ENCODE data around the gene TMEM254. TPM values are rescaled to one million over a fixed set of nuclear protein-coding genes. Genes with fewer than 3 reads are reported as not detected.

TMEM254 gene, protein sequence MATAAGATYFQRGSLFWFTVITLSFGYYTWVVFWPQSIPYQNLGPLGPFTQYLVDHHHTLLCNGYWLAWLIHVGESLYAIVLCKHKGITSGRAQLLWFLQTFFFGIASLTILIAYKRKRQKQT
- 3.6 and 3.8 TPM in 2 replicates for total RNA-seq

DNA sequence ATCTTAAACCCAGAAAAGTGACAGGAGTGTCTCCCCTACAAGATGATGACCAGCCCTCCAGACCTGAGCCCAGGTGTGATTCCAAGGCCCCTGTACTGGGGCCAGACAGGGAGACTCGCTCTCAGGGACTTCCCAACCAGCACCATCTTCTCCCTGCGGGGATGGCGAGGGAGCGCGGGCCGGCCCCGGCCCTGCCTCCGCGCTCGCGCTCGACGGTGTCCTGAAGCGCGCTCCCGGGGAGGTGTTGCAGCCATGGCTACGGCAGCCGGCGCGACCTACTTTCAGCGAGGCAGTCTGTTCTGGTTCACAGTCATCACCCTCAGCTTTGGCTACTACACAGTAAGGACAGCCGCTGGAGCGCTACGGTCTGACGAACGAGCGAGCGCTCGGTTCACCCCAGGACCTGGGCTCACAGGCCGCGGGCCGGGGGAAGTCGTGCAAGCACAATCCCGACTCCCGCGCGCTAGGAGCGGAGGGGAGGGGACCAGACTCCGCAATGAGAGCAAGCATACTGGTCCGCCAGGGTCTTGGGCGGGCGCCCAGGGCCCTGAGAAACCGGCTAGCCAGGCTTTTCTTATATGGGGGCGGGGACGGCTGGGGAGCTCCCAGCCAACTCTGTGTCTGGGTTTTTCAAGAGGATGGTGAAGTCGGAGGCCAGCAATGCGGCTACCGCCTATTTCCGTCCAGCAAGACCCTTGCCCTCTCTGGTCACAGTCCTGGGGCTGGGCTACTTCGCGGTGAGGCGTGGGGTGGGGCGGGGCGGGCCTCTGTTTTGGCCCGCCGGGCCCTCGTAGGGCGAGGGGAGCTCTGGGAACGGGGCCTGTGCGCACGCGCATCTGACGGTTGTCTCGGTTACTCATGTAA lies at the start of gene TMEM254:
TMEM254 (plus strand) TSS at position 218 of the 864 bp plus-strand sequence; CDS start at position 253, 35 bp downstream.

DNA sequence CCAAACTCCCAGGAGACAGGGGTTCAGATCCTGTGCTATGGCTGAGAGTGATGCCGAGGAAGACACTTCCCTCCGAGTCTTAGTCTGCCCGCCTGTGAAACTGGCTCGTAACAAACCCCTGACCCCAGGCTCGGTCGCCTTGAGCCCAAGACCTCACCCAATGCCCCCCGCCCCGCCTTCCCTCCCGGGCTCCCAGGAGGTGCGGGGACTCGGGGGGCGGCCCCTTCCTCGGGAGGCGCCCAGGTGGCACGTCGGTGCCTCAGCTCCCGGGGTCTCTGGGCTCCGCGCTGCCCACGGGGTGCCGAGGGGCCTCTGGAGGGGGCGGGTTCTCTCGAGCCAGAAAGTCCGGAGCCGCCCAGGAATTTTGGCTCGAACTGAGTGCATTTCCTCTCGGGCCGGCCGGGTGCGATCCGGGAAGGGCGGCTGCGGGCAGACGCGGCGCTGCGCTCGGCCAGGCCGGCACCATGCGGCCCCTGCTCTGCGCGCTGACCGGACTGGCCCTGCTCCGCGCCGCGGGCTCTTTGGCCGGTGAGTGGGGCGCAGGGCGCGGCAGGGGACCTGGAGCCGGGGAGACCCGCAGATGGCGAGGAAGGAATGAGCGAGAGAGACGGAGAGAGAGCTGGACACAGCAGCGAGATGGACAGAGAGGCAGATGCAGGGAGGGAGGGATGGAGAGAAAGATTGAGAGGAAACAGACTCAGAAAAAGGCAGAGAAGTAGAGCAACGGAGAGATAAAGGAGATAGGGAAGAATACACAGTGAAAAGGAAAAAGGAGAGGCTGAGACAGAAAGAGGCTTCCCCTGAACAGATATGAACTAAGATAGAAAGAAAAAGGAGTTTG lies 54.1 kb downstream of the TMEM254 start, which contains the start of gene PLAC9:
PLAC9 (plus strand) TSS at position 432 of the 841 bp plus-strand sequence; CDS start at position 465, 33 bp downstream.

Other genes with a start within 250 kb of the TMEM254 start
- gene SFTPD, start 129.6 kb upstream of the TMEM254 start, total RNA-seq: not detected in 2 replicates
- 2.9 and 4.9 TPM in 2 replicates for gene PLAC9, start 54.1 kb downstream of the TMEM254 start, total RNA-seq
- gene ANXA11, start 126.9 kb downstream of the TMEM254 start, total RNA-seq: 22.7 and 30.7 TPM in 2 replicates
- not detected in 2 replicates for gene MAT1A, start 211.0 kb downstream of the TMEM254 start, total RNA-seq

Data from epithelial cell of umbilical artery (primary cell).